Measurements from ENCODE around the gene MPZL1.

DNA sequence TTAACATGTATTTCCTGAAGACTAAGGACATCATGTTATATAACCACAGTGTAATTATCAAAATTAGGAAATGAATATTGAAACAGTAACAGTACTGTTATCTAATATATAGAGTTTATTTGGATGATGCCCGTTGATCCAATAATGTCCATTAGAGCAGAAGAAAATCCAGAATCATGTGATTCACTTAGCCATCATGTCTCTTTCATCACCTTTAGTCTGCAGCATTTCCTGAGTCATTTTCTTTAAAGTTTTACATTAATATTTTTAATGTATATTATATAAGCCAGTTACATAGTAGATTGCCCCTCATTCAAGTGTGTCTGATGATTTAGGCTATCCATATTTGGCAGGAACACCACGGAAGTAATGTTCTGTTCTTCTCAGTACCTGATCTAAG is 28.9 kb downstream of the MPZL1 start:
- TF ChIP-seq CTCF (IDR thresholded peaks at IDR 0.05) = no peak
- no peak for TF ChIP-seq POLR2AphosphoS5 (IDR thresholded peaks at IDR 0.05)
